ENCODE data around the gene ARMC2. TPM values are rescaled to one million over a fixed set of nuclear protein-coding genes. Genes with fewer than 3 reads are reported as not detected.
A peak's percentile ranks its signal among the peaks of the same experiment; 100 is the strongest.
"Not testable (repeated sequence)": the region's sequence is repeated elsewhere in the genome, so short reads cannot be mapped to it uniquely, and the experiment has no call there.

ARMC2 gene, protein sequence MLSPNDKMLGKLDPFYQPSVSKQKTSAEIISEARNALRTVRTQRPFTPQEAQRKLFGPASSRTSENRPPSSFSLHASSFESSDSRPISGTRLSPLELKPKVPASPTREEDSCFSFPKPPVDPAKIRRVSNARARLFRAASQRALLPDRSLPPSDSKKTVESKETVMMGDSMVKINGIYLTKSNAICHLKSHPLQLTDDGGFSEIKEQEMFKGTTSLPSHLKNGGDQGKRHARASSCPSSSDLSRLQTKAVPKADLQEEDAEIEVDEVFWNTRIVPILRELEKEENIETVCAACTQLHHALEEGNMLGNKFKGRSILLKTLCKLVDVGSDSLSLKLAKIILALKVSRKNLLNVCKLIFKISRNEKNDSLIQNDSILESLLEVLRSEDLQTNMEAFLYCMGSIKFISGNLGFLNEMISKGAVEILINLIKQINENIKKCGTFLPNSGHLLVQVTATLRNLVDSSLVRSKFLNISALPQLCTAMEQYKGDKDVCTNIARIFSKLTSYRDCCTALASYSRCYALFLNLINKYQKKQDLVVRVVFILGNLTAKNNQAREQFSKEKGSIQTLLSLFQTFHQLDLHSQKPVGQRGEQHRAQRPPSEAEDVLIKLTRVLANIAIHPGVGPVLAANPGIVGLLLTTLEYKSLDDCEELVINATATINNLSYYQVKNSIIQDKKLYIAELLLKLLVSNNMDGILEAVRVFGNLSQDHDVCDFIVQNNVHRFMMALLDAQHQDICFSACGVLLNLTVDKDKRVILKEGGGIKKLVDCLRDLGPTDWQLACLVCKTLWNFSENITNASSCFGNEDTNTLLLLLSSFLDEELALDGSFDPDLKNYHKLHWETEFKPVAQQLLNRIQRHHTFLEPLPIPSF
- total RNA-seq: 2.8 TPM

DNA sequence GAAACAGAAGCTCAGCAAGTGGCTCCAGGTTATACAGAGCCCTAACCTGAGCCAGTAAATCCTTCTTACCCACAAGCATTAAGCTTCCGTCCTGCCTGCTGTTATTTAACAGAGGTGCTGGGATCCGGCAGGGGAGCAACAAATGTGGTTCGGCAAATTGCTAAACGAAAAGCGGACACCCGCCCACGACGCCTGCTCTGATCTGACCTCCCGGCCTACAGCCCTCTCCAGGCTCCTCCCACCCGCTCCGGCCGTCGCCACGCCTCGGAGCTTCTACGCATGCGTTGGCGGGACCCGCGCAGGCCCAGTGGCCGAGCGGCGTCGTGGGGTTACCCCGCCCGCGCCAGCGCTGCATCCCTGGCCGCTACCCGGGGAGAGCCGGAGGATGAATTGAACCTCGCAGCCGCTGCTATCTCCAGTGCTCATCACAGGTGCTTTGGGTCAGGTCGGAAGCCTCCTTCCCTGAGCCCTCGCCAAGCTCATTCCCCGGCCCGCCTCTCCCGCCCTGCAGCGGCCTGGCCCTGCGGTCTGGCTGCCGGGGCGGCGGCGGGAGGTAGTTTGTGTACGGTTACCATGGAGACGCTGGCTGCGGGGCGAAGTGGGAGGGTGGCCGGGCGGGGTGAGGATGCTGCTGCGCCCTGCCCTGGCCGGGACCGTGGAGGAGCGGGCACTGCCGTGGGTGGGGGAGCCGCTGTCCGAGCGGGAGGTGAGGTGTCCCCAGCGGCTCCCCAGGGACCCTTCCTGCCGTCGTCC, at the start of gene ARMC2:
Gene ARMC2 (plus strand): TSS at position 307 of the 753 bp plus-strand sequence. CDS start 5,846 bp downstream, outside the sequence.
- peak; percentile 95 for DNase-seq

DNA sequence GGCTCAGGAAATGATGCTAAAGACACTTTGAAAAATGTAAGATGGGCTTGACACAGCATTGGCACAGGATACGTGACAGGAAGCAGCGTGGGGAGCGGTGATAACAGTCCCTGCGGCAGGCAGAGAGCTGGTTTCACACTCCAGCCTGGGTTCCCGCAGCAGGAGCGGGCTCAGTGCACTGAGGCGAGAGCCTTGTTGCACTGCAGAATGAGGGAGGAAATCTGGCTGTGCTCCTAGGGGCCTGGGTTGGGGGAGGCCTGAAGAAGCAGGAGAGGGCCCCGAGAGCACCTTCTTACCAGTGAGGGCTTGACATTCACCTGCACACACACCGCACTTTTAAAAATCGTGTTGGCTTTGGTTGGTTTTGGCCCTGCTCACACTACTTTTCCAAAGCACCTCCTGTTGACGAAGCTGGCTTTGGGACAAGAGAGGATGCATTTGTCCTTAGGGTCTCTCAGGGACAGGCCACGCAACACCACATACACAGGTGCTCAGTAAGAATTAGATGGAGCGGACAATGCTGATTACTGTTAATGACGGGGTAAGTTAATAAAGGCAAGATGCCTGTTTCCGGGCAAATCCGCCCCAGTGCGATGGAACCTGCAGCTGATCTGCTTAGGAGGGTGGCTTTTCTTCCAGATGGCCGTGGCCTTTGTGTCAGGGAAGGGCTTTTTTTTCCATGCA, 49.4 kb upstream of the ARMC2 start:
- no peak for DNase-seq

DNA sequence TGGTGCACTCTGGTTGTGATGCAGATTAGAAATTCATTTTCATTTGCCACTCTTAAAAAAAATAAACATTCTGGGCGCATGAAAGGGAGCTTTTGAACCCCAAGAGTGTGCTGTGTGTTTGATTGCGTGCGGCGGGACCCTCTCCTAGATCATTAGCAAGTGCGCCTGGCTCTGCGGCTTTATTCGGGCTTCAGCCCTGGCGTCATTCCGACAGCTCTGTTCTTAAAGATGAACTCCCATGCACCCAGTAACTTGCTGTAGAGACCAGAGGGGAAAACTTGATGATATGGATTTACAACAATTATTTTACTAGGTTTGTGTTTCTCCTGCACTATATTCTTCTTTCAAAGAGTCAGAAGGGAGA, 48.9 kb upstream of the ARMC2 start:
- DNase-seq: no peak

DNA sequence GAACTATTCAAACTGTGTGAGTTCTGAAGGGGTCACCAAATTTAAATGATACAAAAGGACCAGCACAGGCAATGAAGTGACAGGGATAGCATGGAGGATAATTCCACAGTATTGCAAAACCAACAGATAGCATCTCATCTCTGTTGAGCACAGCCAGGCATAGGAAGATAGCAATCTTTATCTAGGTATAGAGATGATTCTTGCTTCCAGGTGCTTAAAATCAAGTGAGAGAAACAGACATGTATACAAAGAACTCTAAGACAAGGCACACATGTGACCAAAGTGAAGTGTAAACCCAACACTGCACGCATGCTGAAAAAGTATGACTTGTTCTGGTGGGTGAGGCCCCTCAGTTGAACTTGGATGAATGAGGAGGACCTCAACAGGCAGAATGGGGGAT, 48.4 kb upstream of the ARMC2 start:
- DNase-seq: no peak

DNA sequence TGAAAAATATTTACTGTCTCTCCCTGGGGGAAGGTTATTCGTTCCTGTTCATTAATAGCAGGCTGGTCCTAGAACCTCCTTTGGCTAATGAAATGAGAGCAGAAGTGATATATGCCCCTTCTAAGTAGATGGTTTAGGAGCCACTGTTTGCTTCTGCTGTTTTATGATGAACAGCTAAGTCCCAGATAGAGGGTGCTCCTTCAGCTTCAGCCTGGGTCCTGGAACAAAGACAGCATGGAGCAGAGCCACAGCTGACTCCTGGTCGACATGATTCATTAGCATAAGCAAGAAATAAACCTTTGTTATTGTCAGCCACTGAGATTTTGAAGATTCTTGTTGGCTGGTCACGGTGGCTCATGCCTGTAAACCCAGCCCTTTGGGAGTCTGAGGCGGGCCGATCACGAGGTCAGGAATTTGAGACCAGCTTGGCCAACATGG, 47.8 kb upstream of the ARMC2 start:
- peak; percentile 60 for DNase-seq

DNA sequence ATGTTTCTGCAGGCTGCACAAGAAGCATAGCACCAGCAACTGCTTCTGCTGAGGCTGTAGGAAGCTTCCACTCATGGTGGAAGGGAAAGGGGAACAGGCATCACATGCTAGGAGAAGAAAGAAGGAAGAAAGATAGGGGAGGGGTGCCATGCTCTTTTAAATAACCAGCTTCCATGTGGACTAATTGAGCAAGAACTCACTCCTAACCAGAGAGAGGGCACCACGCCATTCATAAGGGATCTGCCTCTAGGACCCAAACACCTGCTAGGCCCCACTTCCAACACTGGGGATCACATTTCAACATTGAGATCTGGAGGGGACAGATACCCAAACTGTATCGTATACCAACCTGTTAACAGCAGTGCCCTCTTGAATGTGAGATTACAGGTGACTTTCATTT, 46.9 kb upstream of the ARMC2 start:
- DNase-seq: no peak

GRCh38 chr6:108803982-108804490, 44.2 kb upstream of the ARMC2 start:
- DNase-seq: no peak

- DNase-seq: no peak
Measured at GRCh38 chr6:108804956-108805355, 43.3 kb upstream of the ARMC2 start.

DNA sequence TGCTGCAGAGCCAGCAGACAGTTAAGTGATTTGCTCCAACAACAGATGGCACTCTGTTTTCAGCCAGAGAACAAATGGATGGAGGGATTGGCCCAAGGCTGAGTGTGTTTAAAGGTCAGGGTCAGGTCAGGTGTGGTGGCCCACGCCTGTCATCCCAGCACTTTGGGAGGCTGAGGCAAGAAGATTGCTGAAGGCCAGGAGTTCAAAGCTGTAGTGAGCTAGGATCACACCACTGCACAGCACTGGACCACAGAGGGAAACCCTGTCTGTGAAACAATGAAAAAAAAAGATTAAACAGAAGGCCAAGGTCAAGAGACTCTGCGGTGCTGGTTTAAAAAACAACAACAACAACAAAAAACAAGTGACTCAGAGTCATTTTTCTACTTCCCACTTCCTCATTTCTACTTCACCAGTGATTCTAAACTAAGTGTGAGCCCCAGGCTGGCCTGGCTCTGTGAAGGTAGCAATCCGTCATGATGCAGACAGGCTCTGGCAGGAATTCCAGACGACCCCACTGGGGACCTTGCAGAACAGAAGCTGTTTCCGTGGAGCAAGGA, 42.5 kb upstream of the ARMC2 start:
- no peak for DNase-seq

DNA sequence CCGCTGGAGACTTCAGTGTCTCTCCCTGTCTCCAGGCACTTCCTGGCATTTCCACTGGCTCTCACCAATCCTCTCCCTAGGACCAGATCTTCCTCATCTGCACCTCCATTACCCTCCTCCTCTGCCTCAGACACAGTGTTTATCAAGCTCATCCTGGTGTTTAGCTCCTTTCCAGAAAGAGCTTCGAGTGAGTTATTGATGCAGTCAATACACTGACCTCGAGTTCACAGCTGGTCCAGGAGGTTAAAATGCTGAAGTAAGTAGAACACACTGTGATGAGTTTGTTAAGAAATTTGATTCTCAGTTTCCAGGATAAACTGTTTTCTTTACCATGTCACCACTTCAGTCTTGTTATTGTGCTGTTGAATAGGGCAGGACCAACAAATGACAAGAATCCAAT, 42.1 kb upstream of the ARMC2 start:
- DNase-seq: no peak

DNA sequence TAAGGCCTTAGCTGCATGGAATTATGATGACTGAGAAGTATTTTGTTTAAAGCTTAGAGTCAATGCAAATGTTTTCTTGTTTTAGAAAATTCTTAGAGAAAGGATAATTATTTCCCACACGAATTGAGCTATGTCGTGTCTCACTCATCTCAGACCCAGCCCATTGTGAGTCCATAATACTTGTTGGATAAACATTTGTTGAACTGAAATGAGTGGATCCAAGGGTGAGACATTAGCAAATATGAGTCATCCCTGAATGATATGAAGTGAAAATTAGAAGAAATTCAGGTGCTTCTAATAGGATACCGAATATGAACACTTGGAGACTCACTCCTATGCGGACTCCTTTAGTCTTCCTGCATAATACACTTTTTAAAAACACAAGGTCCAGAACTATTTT, 41.6 kb upstream of the ARMC2 start:
- no peak for DNase-seq

GRCh38 chr6:108807928-108808327, 40.3 kb upstream of the ARMC2 start:
- peak; percentile 16 for DNase-seq

DNA sequence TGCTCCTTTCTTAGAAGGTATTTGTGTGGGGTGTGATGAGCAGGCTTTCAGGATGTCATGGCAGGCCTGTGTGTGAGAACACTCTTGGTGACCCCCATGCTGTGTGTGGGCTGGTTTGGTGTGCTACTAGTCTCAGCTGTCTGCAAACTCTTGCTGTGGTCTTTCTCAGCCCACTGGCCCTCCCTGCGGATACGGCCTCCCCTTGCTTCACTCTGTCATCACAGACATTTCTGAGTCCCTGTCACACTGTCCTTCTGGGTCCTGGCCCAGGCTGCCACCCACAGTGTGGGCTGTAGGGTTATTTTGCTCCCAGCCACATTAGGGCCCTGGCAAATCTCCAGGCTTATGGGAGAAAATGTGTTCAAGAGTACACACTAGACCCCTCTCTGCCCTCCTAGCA, 39.0 kb upstream of the ARMC2 start:
- no peak for DNase-seq

- no peak for DNase-seq
Measured at GRCh38 chr6:108810057-108810643, 38.1 kb upstream of the ARMC2 start.

DNA sequence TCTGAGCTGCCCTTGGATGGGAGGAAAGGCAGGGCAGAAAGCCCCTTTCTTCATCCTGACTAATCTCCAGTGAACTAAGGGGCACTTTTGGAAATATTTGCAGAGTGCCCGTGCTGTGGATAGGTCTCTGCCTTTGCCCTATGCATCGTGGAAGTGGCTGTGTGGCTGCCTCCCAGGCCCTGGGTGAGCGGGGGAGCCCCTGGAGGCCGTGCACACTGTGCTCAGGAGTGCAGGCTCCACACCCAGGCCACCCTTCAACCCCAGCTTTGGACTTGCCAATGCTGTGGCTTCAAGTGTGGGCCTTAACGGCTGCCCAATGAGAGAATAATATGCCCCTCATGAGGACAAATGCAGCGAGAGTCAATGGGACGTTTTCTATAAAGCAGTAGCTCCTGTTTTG, 36.7 kb upstream of the ARMC2 start:
- DNase-seq: no peak

DNA sequence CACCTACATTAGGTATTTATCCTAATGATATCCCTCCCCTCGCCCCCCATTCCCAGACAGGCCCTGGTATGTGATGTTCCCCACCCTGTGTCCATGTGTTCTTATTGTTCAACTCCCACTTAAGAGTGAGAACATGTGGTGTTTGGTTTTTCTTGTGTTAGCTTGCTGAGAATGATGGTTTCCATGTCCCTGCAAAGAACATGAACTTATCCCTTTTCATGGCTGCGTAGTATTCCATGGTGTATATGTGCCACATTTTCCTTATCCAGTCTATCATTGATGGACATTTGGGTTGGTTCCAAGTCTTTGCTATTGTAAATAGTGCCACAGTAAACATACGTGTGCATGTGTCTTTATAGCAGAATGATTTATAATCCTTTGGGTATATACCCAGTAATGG, 35.0 kb upstream of the ARMC2 start:
- not testable (repeated sequence) for DNase-seq

DNA sequence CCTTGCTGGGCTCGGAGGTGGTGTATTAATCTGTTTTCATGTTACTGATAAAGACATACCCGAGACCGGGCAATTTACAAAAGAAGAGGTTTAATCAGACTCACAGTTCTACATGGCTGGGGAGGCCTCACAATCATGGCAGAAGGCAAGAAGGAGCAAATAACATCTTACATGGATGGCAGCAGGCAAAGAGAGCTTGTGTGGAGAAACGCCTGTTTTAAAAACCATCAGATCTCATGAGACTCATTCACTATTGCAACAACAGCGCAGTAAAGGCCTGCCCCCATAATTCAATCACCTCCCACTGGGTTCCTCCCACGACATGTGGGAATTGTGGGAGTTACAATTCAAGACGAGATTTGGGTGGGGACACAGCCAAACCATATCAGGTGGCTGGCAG, 30.9 kb upstream of the ARMC2 start:
- DNase-seq: not testable (repeated sequence)

- DNase-seq: no peak
Measured at GRCh38 chr6:108820006-108820405, 28.2 kb upstream of the ARMC2 start.

DNA sequence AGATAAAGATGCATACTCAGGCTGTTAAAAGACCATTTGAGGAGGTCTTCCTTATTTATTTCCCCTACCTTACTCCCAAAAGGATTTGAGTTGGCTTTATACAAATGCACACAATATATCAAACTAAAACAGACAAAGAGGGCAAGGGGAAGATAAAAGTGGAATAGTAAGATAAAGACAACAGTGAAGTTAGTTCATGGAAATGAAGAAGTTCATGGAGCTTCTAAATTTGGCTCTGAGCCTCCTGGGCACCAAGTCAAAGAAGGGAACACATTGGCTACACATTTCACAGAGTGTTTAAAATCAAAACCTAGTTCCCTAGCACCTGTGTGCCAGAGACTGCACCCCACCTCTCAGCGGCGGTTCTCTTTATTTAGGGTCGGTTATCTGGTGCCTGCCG, 25.8 kb upstream of the ARMC2 start:
- DNase-seq: no peak

GRCh38 chr6:108825326-108825725, 22.9 kb upstream of the ARMC2 start:
- DNase-seq: no peak

DNA sequence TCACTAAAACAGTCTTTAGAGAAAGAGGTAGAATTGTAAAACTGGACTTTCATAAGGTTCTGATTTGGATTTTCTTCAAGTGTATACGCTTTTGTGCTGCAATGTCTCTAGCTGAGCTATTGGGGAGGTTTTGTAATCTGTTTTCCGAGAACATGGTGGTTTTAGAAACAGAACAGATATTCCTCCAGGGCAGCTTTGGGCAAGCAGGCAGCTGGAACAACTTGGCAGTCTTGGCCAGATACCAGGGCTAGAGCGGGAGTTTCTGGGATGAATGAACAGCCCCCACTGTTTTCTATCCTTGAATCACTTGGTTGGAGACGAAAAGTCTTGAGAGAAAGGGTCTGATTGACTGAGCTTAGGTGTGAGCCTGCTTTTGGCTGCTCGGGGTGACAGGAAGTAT, 17.1 kb upstream of the ARMC2 start:
- DNase-seq: peak; percentile 46
